HCT116 (cell line): Measurements from ENCODE around the gene YIPF3. TPM values are rescaled to one million over a fixed set of nuclear protein-coding genes. Genes with fewer than 3 reads are reported as not detected.
A peak's percentile ranks its signal among the peaks of the same experiment; 100 is the strongest.

ENCODE experiments used
- ATAC-seq: fragments of 200-7000 bp; cut with Tn5 transposase; 2 replicates; pipeline ENCODE4 v1.9.1; 2020; ENCODE audit warnings: mild to moderate bottlenecking, moderate library complexity
- BruUV-seq: library from RNA; stranded (reverse); fragments of 400-500 nt; replicated peaks from 2 replicates; lab custom pipeline; 2021; lab: Mats Ljungman, UMichigan
- CTCF ChIA-PET: fragments of 300-600 bp; sonication (Branson Sonifier 250); formaldehyde crosslinking; loops from one replicate; lab custom pipeline; 2021; ENCODE audit warnings: antibody characterized with exemption; lab: Charles Lee
- POLR2A ChIA-PET: fragments of 300-600, 350-600 bp; sonication (Branson Sonifier 250); formaldehyde crosslinking; loops from one replicate; lab custom pipeline; 2021; ENCODE audit warnings: antibody characterized with exemption; lab: Charles Lee
- RAD21 ChIA-PET, 2 experiments: fragments of 300-600 bp; sonication (Branson Sonifier 250); formaldehyde crosslinking; loops; one replicate each; lab custom pipeline; 2023; ENCODE audit warnings: low total read pairs in 2 of 2; ENCODE audit not compliant: uncharacterized antibody in 2 of 2, unreplicated experiment in 2 of 2, low non-redundant PET in 1 of 2; lab: Charles Lee
- DNase-seq: peaks from one replicate; pipeline ENCODE4 v3.0.0-alpha.2; 2010; ENCODE audit warnings: low read depth, low spot score
- H2AFZ ChIP-seq: fragments of 200-600 bp; shearing (Covaris generic), sonication (generic); 2 replicates; pipeline ENCODE4 v1.6.1; 2017; ENCODE audit warnings: low read depth, mixed run types, mixed read lengths, antibody characterized with exemption, low read length; ENCODE audit not compliant: poor library complexity, severe bottlenecking
- H3K27ac ChIP-seq: 2 replicates; pipeline ENCODE4 v1.5.1; 2012; ENCODE audit warnings: low read depth, low read length
- H3K27me3 ChIP-seq: fragments of 200-600 bp; sonication (generic); 2 replicates; pipeline ENCODE4 v1.6.1; 2016; ENCODE audit warnings: mixed run types, low read length, mixed read lengths; ENCODE audit not compliant: insufficient read depth
- H3K36me3 ChIP-seq, 2 experiments: fragments of 200-500 bp in 1 of 2; fragments of 200-600 bp in 1 of 2; sonication (Bioruptor generic) in 1 of 2; sonication (generic) in 1 of 2; 2 replicates each; pipeline versions ENCODE4 v1.5.1 to v1.6.1; 2014 to 2016; ENCODE audit warnings: low read length in 2 of 2, inconsistent platforms in 1 of 2, mixed read lengths in 1 of 2, mixed run types in 1 of 2; ENCODE audit not compliant: insufficient read depth in 2 of 2, control insufficient read depth in 1 of 2
- H3K4me1 ChIP-seq, 2 experiments: fragments of 200-600 bp in 1 of 2; sonication (generic) in 1 of 2; 2 replicates each; pipeline versions ENCODE4 v1.5.1 to v1.6.1; 2012 to 2017; ENCODE audit warnings: low read length in 2 of 2, inconsistent platforms in 1 of 2, mild to moderate bottlenecking in 1 of 2, mixed read lengths in 1 of 2, mixed run types in 1 of 2, moderate library complexity in 1 of 2; ENCODE audit not compliant: insufficient read depth in 2 of 2, control insufficient read depth in 1 of 2
- H3K4me2 ChIP-seq: fragments of 200-600 bp; sonication (generic); 2 replicates; pipeline ENCODE4 v1.6.1; 2017; ENCODE audit warnings: mixed run types, low read length, mixed read lengths
- H3K4me3 ChIP-seq, 2 experiments: fragments of 200-600 bp in 1 of 2; sonication (generic) in 1 of 2; replicated peaks in 1 of 2; 2 replicates each; pipeline ENCODE4 v1.5.1; 2011 to 2016; ENCODE audit warnings: low read length in 2 of 2, control low read depth in 1 of 2, low read depth in 1 of 2, mild to moderate bottlenecking in 1 of 2, mixed read lengths in 1 of 2, mixed run types in 1 of 2
- H3K79me2 ChIP-seq: fragments of 200-600 bp; sonication (generic); 2 replicates; pipeline ENCODE4 v1.6.1; 2017; ENCODE audit warnings: mild to moderate bottlenecking, mixed run types, low read length, moderate library complexity, mixed read lengths; ENCODE audit not compliant: insufficient read depth
- H3K9ac ChIP-seq: fragments of 200-600 bp; sonication (generic); 2 replicates; pipeline ENCODE4 v1.6.1; 2016; ENCODE audit warnings: low read length, mixed read lengths
- H3K9me2 ChIP-seq: fragments of 200-600 bp; sonication (generic), shearing (Covaris generic); 2 replicates; pipeline ENCODE4 v1.6.1; 2017; ENCODE audit warnings: mixed run types, mild to moderate bottlenecking, moderate library complexity; ENCODE audit not compliant: insufficient read depth
- H3K9me3 ChIP-seq, 2 experiments: fragments of 200-500 bp in 1 of 2; fragments of 200-600 bp in 1 of 2; sonication (Bioruptor generic) in 1 of 2; sonication (generic) in 1 of 2; 2 replicates each; pipeline ENCODE4 v1.6.1; 2014 to 2017; ENCODE audit warnings: low read length in 2 of 2, mixed read lengths in 2 of 2, inconsistent platforms in 1 of 2, low read depth in 1 of 2, mild to moderate bottlenecking in 1 of 2, mixed run types in 1 of 2, moderate library complexity in 1 of 2; ENCODE audit not compliant: control insufficient read depth in 1 of 2, insufficient read depth in 1 of 2
- H4K20me1 ChIP-seq: fragments of 200-600 bp; sonication (generic), shearing (Covaris generic); 2 replicates; pipeline ENCODE4 v1.6.1; 2017; ENCODE audit warnings: mixed run types, mild to moderate bottlenecking, moderate library complexity; ENCODE audit not compliant: insufficient read depth
- ATF3 ChIP-seq: IDR thresholded peaks from 2 replicates; pipeline ENCODE4 v1.6.1; 2012
- CTCF ChIP-seq, 3 experiments: fragments of 200-600 bp in 1 of 3; sonication (generic) in 1 of 3; IDR thresholded peaks in 2 of 3; conservative IDR thresholded peaks in 1 of 3; 2 replicates each; pipeline ENCODE4 v1.5.1; 2012 to 2017; ENCODE audit warnings: low read depth in 2 of 3, low read length in 2 of 3, antibody characterized with exemption in 1 of 3, borderline replicate concordance in 1 of 3, control low read depth in 1 of 3, mild to moderate bottlenecking in 1 of 3, mixed read lengths in 1 of 3, mixed run types in 1 of 3, moderate library complexity in 1 of 3; ENCODE audit not compliant: insufficient read depth in 1 of 3
- EGR1 ChIP-seq: IDR thresholded peaks from 2 replicates; pipeline ENCODE4 v1.6.1; 2012; ENCODE audit warnings: low read depth
- ELF1 ChIP-seq: IDR thresholded peaks from 2 replicates; pipeline ENCODE4 v1.6.1; 2012; ENCODE audit warnings: low read depth, borderline replicate concordance
- EZH2 ChIP-seq: fragments of 200-600 bp; sonication (generic); IDR thresholded peaks from 2 replicates; pipeline ENCODE4 v1.6.1; 2017; ENCODE audit warnings: antibody characterized with exemption, mixed run types
- EZH2phosphoT487 ChIP-seq: fragments of 200-600 bp; IDR thresholded peaks from 2 replicates; pipeline ENCODE4 v1.6.1; 2018; ENCODE audit warnings: antibody characterized with exemption, borderline replicate concordance
- JUND ChIP-seq: IDR thresholded peaks from 2 replicates; pipeline ENCODE4 v1.6.1; 2012
- RAD21 ChIP-seq: IDR thresholded peaks from 2 replicates; pipeline ENCODE4 v1.6.1; 2012; ENCODE audit warnings: low read depth, mild to moderate bottlenecking
- REST ChIP-seq: IDR thresholded peaks from 2 replicates; pipeline ENCODE4 v1.6.1; 2012; ENCODE audit warnings: low read depth
- SIN3A ChIP-seq: IDR thresholded peaks from 2 replicates; pipeline ENCODE4 v1.6.1; 2012; ENCODE audit warnings: low read depth
- YY1 ChIP-seq: IDR thresholded peaks from 2 replicates; pipeline ENCODE4 v1.6.1; 2011; ENCODE audit warnings: low read length, low read depth, moderate library complexity, mild to moderate bottlenecking; ENCODE audit not compliant: insufficient replicate concordance; ENCODE audit errors: extremely low read depth
- intact Hi-C: fragments of 100-400 bp; cut with micrococcal nuclease; formaldehyde crosslinking; loops from 2 replicates; pipeline ENCODE4 v1.10.0; 2022
- total RNA-seq: library from RNA; stranded (reverse); gene quantifications from one replicate; pipeline ENCODE4 v1.2.1, GENCODE V29; 2021; ENCODE audit not compliant: unreplicated experiment

Gene YIPF3
- total RNA-seq, 1 experiment from 2014 or later = 84.5 TPM

GRCh38 chr6:43493230-43493629 is 23.5 kb downstream of the YIPF3 start:
- no peaks in the 10 kb centered on the region for H3K9me2 ChIP-seq
- TF ChIP-seq YY1 = no peak
- no peak overlapping the region for H2AFZ ChIP-seq
- RAD21 ChIA-PET = no interaction called here
- intact Hi-C loops = no loop called here
- no peak for DNase-seq
- H3K27ac ChIP-seq = no peak overlapping the region
- no peak overlapping the region for H3K4me3 ChIP-seq
- POLR2A ChIA-PET = no interaction called here
- CTCF ChIA-PET = interaction anchor here (0.7 to 2.0 kb wide), 4 partner anchors 8 to 36 kb away, joined by 3 to 6 read pairs (median 4); no protein-coding TSS in a partner anchor
- H3K9me3 ChIP-seq = no peaks in the 10 kb centered on the region
- H3K4me1 ChIP-seq = peaks cover 27 to 53% of the 10 kb centered on the region in 2 experiments
- H3K27me3 ChIP-seq = no peaks in the 10 kb centered on the region
- H3K79me2 ChIP-seq = peaks cover 52% of the 10 kb centered on the region
- H3K9ac ChIP-seq = no peak overlapping the region
- peaks cover 0 to 12% of the 10 kb centered on the region in 2 experiments; a peak in 2 of 4 replicates for H3K36me3 ChIP-seq
- no peak overlapping the region for H3K4me2 ChIP-seq
- no peak for ATAC-seq
- no TSS peak for BruUV-seq
- H4K20me1 ChIP-seq = no peaks in the 10 kb centered on the region

GRCh38 chr6:43492673-43493072 is 24.1 kb downstream of the YIPF3 start:
- no peak for DNase-seq
- ChIA-PET POLR2A (no interaction called here), CTCF (interaction anchor here (0.7 to 2.0 kb wide), 4 partner anchors 9 to 36 kb away, joined by 3 to 6 read pairs (median 4); no protein-coding TSS in a partner anchor), RAD21 (no interaction called here)
- no peak overlapping the region for H2AFZ ChIP-seq
- no peaks in the 10 kb centered on the region for H4K20me1 ChIP-seq
- no peak overlapping the region for H3K27ac ChIP-seq
- peaks cover 0 to 7% of the 10 kb centered on the region in 2 experiments; a peak in 1 of 4 replicates for H3K36me3 ChIP-seq
- no peaks in the 10 kb centered on the region for H3K9me3 ChIP-seq
- no peak for ATAC-seq
- peaks cover 27 to 53% of the 10 kb centered on the region in 2 experiments for H3K4me1 ChIP-seq
- no peaks in the 10 kb centered on the region for H3K27me3 ChIP-seq
- no peak overlapping the region for H3K4me3 ChIP-seq
- peaks cover 52% of the 10 kb centered on the region for H3K79me2 ChIP-seq
- intact Hi-C loops = no loop called here
- peak overlapping the region; percentile 45 for H3K4me2 ChIP-seq
- no peaks in the 10 kb centered on the region for H3K9me2 ChIP-seq
- BruUV-seq = no TSS peak
- H3K9ac ChIP-seq = 0 out of 2 replicates have a peak overlapping the region, but pooled peaks have one; percentile 14
- TF ChIP-seq EGR1 (no peak), REST (no peak), JUND (no peak), CTCF (IDR thresholded peaks at IDR 0.05 in 2 of 3, conservative IDR thresholded peaks at IDR 0.05 in 1 of 3; ENCODE audit: borderline replicate concordance in 1 of 3, insufficient read depth in 1 of 3, low read depth in 2 of 3, low read length in 2 of 3) (no peak), RAD21 (no peak), ATF3 (no peak), SIN3A (no peak), EZH2 (no peak), ELF1 (no peak), EZH2phosphoT487 (no peak)
